NT2/D1 (cell line): ENCODE results near the gene SNCB.

Source experiments
- YY1 ChIP-seq: IDR thresholded peaks from 2 replicates; pipeline ENCODE4 v1.6.1; 2011; ENCODE audit not compliant: insufficient read length, insufficient read depth
- ZNF274 ChIP-seq: IDR thresholded peaks from 2 replicates; pipeline ENCODE4 v1.6.1; 2011; ENCODE audit warnings: mild to moderate bottlenecking, low read depth, low read length

GRCh38 chr5:176663566-176663965, 33.2 kb upstream of the SNCB start:
- TF ChIP-seq ZNF274 (no peak), YY1 (no peak)
